Measurements from ENCODE around the gene FBXW10B.
A peak's percentile ranks its signal among the peaks of the same experiment; 100 is the strongest.
"Not testable (repeated sequence)": the region's sequence is repeated elsewhere in the genome, so short reads cannot be mapped to it uniquely, and the experiment has no call there.

FBXW10B gene

GRCh38 chr17:15648386-15648785 lies 28.9 kb upstream of the FBXW10B start:
- peak overlapping the region; percentile 18; the same call in 1 of the 2 replicates for H3K4me3 ChIP-seq (ENCODE audit: low read depth, low read length)
- no peak for TF ChIP-seq CTCF (IDR thresholded peaks at IDR 0.05; ENCODE audit: low read depth, low read length)

GRCh38 chr17:15645942-15646312 lies 26.4 kb upstream of the FBXW10B start:
- not testable (repeated sequence) for H3K4me3 ChIP-seq (ENCODE audit: low read depth, low read length)

- H3K4me3 ChIP-seq (ENCODE audit: low read depth, low read length) = not testable (repeated sequence)
These were observed 25.8 kb upstream of the FBXW10B start for GRCh38 chr17:15645099-15645941.

- not testable (repeated sequence) for H3K4me3 ChIP-seq (ENCODE audit: low read depth, low read length)
These were observed 23.2 kb upstream of the FBXW10B start for GRCh38 chr17:15642505-15643251.

- H3K4me3 ChIP-seq (ENCODE audit: low read depth, low read length) = not testable (repeated sequence)
These were observed 22.5 kb upstream of the FBXW10B start for GRCh38 chr17:15642014-15642413.

- not testable (repeated sequence) for H3K4me3 ChIP-seq (ENCODE audit: low read depth, low read length)
These were observed 11.5 kb upstream of the FBXW10B start for GRCh38 chr17:15630930-15631453.

- not testable (repeated sequence) for H3K4me3 ChIP-seq (ENCODE audit: low read depth, low read length)
These were observed 10.5 kb upstream of the FBXW10B start for GRCh38 chr17:15629991-15630390.

GRCh38 chr17:15623661-15624209 lies 4.2 kb upstream of the FBXW10B start:
- not testable (repeated sequence) for H3K4me3 ChIP-seq (ENCODE audit: low read depth, low read length)

GRCh38 chr17:15623255-15623654 lies 3.8 kb upstream of the FBXW10B start:
- H3K4me3 ChIP-seq (ENCODE audit: low read depth, low read length) = not testable (repeated sequence)

GRCh38 chr17:15622124-15622523 lies 2.6 kb upstream of the FBXW10B start:
- H3K4me3 ChIP-seq (ENCODE audit: low read depth, low read length) = not testable (repeated sequence)

GRCh38 chr17:15616828-15617227 lies 2.7 kb downstream of the FBXW10B start:
- H3K4me3 ChIP-seq (ENCODE audit: low read depth, low read length) = not testable (repeated sequence)

- not testable (repeated sequence) for H3K4me3 ChIP-seq (ENCODE audit: low read depth, low read length)
These were observed 3.7 kb downstream of the FBXW10B start for GRCh38 chr17:15615850-15616249.

GRCh38 chr17:15613111-15613510 lies 6.4 kb downstream of the FBXW10B start:
- not testable (repeated sequence) for H3K4me3 ChIP-seq (ENCODE audit: low read depth, low read length)

- H3K4me3 ChIP-seq (ENCODE audit: low read depth, low read length) = not testable (repeated sequence)
These were observed 26.5 kb downstream of the FBXW10B start for GRCh38 chr17:15592960-15593359.

- not testable (repeated sequence) for H3K4me3 ChIP-seq (ENCODE audit: low read depth, low read length)
These were observed 27.5 kb downstream of the FBXW10B start for GRCh38 chr17:15591986-15592385.

- H3K4me3 ChIP-seq (ENCODE audit: low read depth, low read length) = not testable (repeated sequence)
These were observed 28.7 kb downstream of the FBXW10B start for GRCh38 chr17:15590844-15591243.

- not testable (repeated sequence) for H3K4me3 ChIP-seq (ENCODE audit: low read depth, low read length)
These were observed 29.7 kb downstream of the FBXW10B start for GRCh38 chr17:15589544-15590536.

GRCh38 chr17:15588017-15588416 lies 31.5 kb downstream of the FBXW10B start:
- not testable (repeated sequence) for H3K4me3 ChIP-seq (ENCODE audit: low read depth, low read length)

- H3K4me3 ChIP-seq (ENCODE audit: low read depth, low read length) = not testable (repeated sequence)
These were observed 36.2 kb downstream of the FBXW10B start for GRCh38 chr17:15583313-15583712.
